ENCODE results near the gene CCDC38. TPM values are rescaled to one million over a fixed set of nuclear protein-coding genes. Genes with fewer than 3 reads are reported as not detected.

Gene CCDC38
- total and polyA plus RNA-seq, 4 experiments from 2014 or later: 0.09 to 1.0 (median 0.23) TPM; not detected in 1

GRCh38 chr12:95949477-95950206 lies 7.2 kb upstream of the CCDC38 start:
- Mint-ChIP-seq H3K9me3 (peaks cover 0 to 4% (median 0%) of the 10 kb centered on the region in 8 donors), H3K27ac (no peak overlapping the region), H3K36me3 (peaks cover 0 to 8% of the 10 kb centered on the region in 2 donors), H3K4me1 (no peaks in the 10 kb centered on the region), H3K27me3 (peaks cover 2 to 10% of the 10 kb centered on the region in 2 donors), H3K4me3 (no peak overlapping the region)
- Histone ChIP-seq H3K27me3 (ENCODE audit: insufficient read depth, low read length) (no peaks in the 10 kb centered on the region), H3K27ac (ENCODE audit: low read depth, low read length) (no peak overlapping the region), H3K4me3 (ENCODE audit: low read length in 2 of 2) (no peak overlapping the region), H3K36me3 (ENCODE audit: insufficient read depth, low read length) (no peaks in the 10 kb centered on the region), H3K9me3 (ENCODE audit: control insufficient read depth in 1 of 2, low read length in 2 of 2) (no peaks in the 10 kb centered on the region), H3K4me1 (ENCODE audit: insufficient read depth, low read length) (no peaks in the 10 kb centered on the region)
- DNase-seq: no peak
- POLR2A ChIA-PET (ENCODE audit: partially characterized antibody): interaction anchor here (0.7 kb wide), 1 partner anchor 81 kb away, joined by 4 read pairs; no protein-coding TSS in a partner anchor
- CTCF ChIA-PET (ENCODE audit: partially characterized antibody): interaction anchor here (2.0 kb wide), 1 partner anchor 49 kb away, joined by 7 read pairs; no protein-coding TSS in a partner anchor
- intact Hi-C loops (cut with micrococcal nuclease): no loop called here

DNA sequence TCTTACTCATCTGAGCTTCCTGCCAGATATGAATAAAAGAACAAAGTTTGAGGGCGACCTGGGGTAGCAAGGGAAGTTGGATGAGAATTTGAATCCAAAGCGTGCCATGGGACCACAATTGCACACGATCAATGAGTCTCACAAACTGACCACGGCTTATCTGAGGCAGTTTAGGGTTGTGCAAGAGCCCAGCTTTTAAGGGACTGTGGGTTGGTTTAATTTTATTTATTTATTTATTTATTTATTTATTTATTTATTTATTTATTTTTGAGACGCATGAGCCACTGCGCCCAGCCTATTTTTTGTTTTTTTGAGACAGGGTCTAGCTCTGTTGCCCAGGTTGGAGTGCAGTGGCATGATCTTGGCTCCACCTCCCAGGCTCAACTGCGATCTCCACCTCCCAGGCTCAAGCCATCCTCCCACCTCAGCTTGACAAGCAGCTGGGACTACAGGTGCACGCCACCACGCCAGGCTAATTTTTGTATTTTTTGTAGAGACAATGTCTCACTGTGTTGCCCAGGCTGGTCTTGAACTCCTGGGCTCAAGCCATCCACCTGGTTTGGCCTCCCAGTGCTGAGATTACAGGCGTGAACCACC lies 1.8 kb upstream of the CCDC38 start:
- Mint-ChIP-seq H3K27me3 (no peaks in the 10 kb centered on the region), H3K9me3 (no peaks in the 10 kb centered on the region), H3K4me1 (peaks cover 5 to 12% (median 7%) of the 10 kb centered on the region in 4 donors), H3K4me3 (peak overlapping the region; percentile 85 to 96 (median 94)), H3K27ac (peak overlapping the region in 1 of 7 donors; percentile 72), H3K36me3 (peaks cover 0 to 5% of the 10 kb centered on the region in 2 donors)
- Histone ChIP-seq H3K27me3 (ENCODE audit: insufficient read depth, low read length) (no peaks in the 10 kb centered on the region), H3K4me1 (ENCODE audit: insufficient read depth, low read length) (peaks cover 12% of the 10 kb centered on the region), H3K4me3 (ENCODE audit: low read length in 2 of 2) (no peak overlapping the region), H3K36me3 (ENCODE audit: insufficient read depth, low read length) (no peaks in the 10 kb centered on the region), H3K9me3 (ENCODE audit: control insufficient read depth in 1 of 2, low read length in 2 of 2) (no peaks in the 10 kb centered on the region), H3K27ac (ENCODE audit: low read depth, low read length) (no peak overlapping the region)
- DNase-seq: no peak
- intact Hi-C loops (cut with micrococcal nuclease): no loop called here
- CTCF ChIA-PET (ENCODE audit: partially characterized antibody): interaction anchor here (0.9 to 4.4 kb wide), 8 partner anchors 9 to 84 kb away, joined by 3 to 34 read pairs (median 4); no protein-coding TSS in a partner anchor
- POLR2A ChIA-PET (ENCODE audit: partially characterized antibody): interaction anchor here (1.3 to 3.4 kb wide), 4 partner anchors 11 to 470 kb away, joined by 3 to 21 read pairs (median 16); partner anchors contain the start of genes LTA4H and METAP2

DNA sequence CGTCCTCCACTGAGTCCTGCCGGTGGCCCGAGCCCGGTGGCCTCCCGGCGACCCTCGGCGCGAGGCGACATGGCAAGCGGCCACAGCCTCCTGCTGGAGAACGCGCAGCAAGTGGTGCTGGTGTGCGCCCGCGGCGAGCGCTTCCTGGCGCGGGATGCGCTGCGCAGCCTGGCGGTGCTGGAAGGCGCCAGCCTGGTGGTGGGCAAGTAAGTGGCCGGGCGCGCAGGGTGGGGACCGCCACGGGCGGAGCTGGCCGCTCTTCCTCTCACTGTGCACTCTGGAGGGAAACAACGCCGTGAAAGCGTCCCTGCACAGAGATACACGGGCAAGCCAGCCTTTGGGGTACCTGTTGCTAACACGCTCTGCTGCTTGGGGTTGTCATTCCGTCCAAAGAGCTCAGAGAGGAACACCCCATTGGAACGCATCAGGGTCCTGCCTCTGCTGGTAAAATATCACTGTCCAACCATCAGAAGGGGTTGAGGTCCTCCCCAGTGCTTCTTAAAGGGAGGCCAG lies 972 bp upstream of the CCDC38 start, which contains the start of gene AMDHD1:
AMDHD1 (plus strand) TSS at position 2 of the 513 bp plus-strand sequence; CDS start at position 70, 68 bp downstream.
- Mint-ChIP-seq H3K4me3 (peak within 1 kb of the TSS; percentile 92 to 97 (median 95)), H3K4me1 (peaks cover 5 to 12% (median 7%) of the 10 kb centered on the region in 4 donors), H3K27me3 (no peaks in the 10 kb centered on the region), H3K27ac (peak within 1 kb of the TSS; percentile 86 to 97 (median 93)), H3K9me3 (no peaks in the 10 kb centered on the region), H3K36me3 (peaks cover 0 to 5% of the 10 kb centered on the region in 2 donors)
- ChIA-PET POLR2A (ENCODE audit: partially characterized antibody) (interaction anchor here (0.7 to 3.4 kb wide), 11 partner anchors 9 to 963 kb away, joined by 3 to 21 read pairs (median 6); partner anchors contain the start of genes CDK17, LTA4H, METAP2 and NEDD1), CTCF (ENCODE audit: partially characterized antibody) (interaction anchor here (0.9 to 4.4 kb wide), 9 partner anchors 9 to 84 kb away, joined by 3 to 34 read pairs (median 5); partner anchors contain the start of gene HAL)
- H3K4me1 ChIP-seq (ENCODE audit: insufficient read depth, low read length): peaks cover 12% of the 10 kb centered on the region
- no peaks in the 10 kb centered on the region for H3K27me3 ChIP-seq (ENCODE audit: insufficient read depth, low read length)
- no peaks in the 10 kb centered on the region for H3K36me3 ChIP-seq (ENCODE audit: insufficient read depth, low read length)
- peak; percentile 58 to 70 (median 64) for DNase-seq
- H3K9me3 ChIP-seq (ENCODE audit: control insufficient read depth in 1 of 2, low read length in 2 of 2): no peaks in the 10 kb centered on the region
- intact Hi-C loops (cut with micrococcal nuclease): loop anchor here (1.0 to 2.0 kb wide), 5 partner anchors 25 to 963 kb away; partner anchors contain the start of genes FGD6, LTA4H, NEDD1 and SNRPF
- peak within 1 kb of the TSS; percentile 70 for H3K27ac ChIP-seq (ENCODE audit: low read depth, low read length)
- peak within 1 kb of the TSS; percentile 69 to 92 for H3K4me3 ChIP-seq (ENCODE audit: low read length in 2 of 2)

- POLR2A ChIA-PET (ENCODE audit: partially characterized antibody): interaction anchor here (0.8 to 3.4 kb wide), 10 partner anchors 10 to 964 kb away, joined by 3 to 21 read pairs (median 6); partner anchors contain the start of genes LTA4H, METAP2, NEDD1 and SNRPF
- H3K27me3 ChIP-seq (ENCODE audit: insufficient read depth, low read length): no peaks in the 10 kb centered on the region
- intact Hi-C loops (cut with micrococcal nuclease): loop anchor here (2.0 kb wide), 2 partner anchors 725 to 965 kb away; partner anchors contain the start of genes FGD6, NEDD1 and VEZT
Observed at GRCh38 chr12:95942101-95942523, 302 bp downstream of the CCDC38 start.

GRCh38 chr12:95940514-95940913 lies 1.9 kb downstream of the CCDC38 start:
- no peak for DNase-seq
- Mint-ChIP-seq H3K27me3 (no peaks in the 10 kb centered on the region), H3K4me3 (peak overlapping the region in 2 of 8 donors; percentile 4 to 48), H3K36me3 (peaks cover 0 to 5% of the 10 kb centered on the region in 2 donors), H3K9me3 (no peaks in the 10 kb centered on the region), H3K4me1 (peaks cover 5 to 12% (median 7%) of the 10 kb centered on the region in 4 donors), H3K27ac (peak overlapping the region in 2 of 7 donors; percentile 45 to 79)
- ChIA-PET POLR2A (ENCODE audit: partially characterized antibody) (no interaction called here), CTCF (ENCODE audit: partially characterized antibody) (interaction anchor here (0.6 to 2.7 kb wide), 2 partner anchors 22 to 518 kb away, joined by 4 to 13 read pairs; no protein-coding TSS in a partner anchor)
- Histone ChIP-seq H3K27me3 (ENCODE audit: insufficient read depth, low read length) (no peaks in the 10 kb centered on the region), H3K36me3 (ENCODE audit: insufficient read depth, low read length) (no peaks in the 10 kb centered on the region), H3K9me3 (ENCODE audit: control insufficient read depth in 1 of 2, low read length in 2 of 2) (no peaks in the 10 kb centered on the region), H3K4me1 (ENCODE audit: insufficient read depth, low read length) (peaks cover 12% of the 10 kb centered on the region), H3K4me3 (ENCODE audit: low read length in 2 of 2) (no peak overlapping the region), H3K27ac (ENCODE audit: low read depth, low read length) (no peak overlapping the region)
- intact Hi-C loops (cut with micrococcal nuclease): no loop called here

More at GRCh38 chr12:95942101-95942523, 302 bp downstream of the CCDC38 start:
- CTCF ChIA-PET (ENCODE audit: partially characterized antibody): interaction anchor here (0.8 to 4.4 kb wide), 5 partner anchors 9 to 94 kb away, joined by 3 to 34 read pairs (median 6); partner anchors contain the start of genes HAL and LTA4H
- peak overlapping the region; percentile 18 to 93 (median 87) for H3K27ac Mint-ChIP-seq
- no peaks in the 10 kb centered on the region for H3K27me3 Mint-ChIP-seq
- H3K27ac ChIP-seq (ENCODE audit: low read depth, low read length): peak overlapping the region; percentile 70
- peak in 2 of 5 donors; percentile 8 for DNase-seq
- no peaks in the 10 kb centered on the region for H3K9me3 Mint-ChIP-seq
- peak overlapping the region; percentile 92 to 97 (median 95) for H3K4me3 Mint-ChIP-seq
- H3K4me1 ChIP-seq (ENCODE audit: insufficient read depth, low read length): peaks cover 12% of the 10 kb centered on the region
- no peaks in the 10 kb centered on the region for H3K9me3 ChIP-seq (ENCODE audit: control insufficient read depth in 1 of 2, low read length in 2 of 2)
- peaks cover 0 to 5% of the 10 kb centered on the region in 2 donors for H3K36me3 Mint-ChIP-seq
- peaks cover 5 to 12% (median 7%) of the 10 kb centered on the region in 4 donors for H3K4me1 Mint-ChIP-seq
- H3K36me3 ChIP-seq (ENCODE audit: insufficient read depth, low read length): no peaks in the 10 kb centered on the region
- H3K4me3 ChIP-seq (ENCODE audit: low read length in 2 of 2): peak overlapping the region; percentile 69 to 92

DNA sequence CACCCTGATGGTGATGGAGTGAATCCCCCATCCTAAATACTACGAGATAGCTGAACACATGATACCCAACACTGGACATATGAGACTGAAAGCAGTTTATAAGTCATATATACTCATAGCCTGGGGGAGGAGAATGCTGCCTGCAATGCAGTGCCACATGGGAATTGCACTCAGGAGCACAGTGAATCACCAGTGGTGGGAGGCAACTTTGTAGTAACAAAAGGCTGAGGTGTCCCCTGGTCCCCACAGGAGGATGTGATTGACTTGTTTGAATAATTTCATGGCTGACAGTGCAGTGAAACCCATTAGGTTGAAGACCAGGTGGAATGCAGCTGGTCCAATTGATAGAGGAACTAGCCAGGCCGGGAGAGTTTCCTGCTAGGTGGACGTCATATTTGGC lies 20.2 kb downstream of the CCDC38 start:
- POLR2A ChIA-PET (ENCODE audit: partially characterized antibody): no interaction called here
- DNase-seq: no peak
- no peak overlapping the region for H3K4me3 ChIP-seq (ENCODE audit: low read length in 2 of 2)
- Mint-ChIP-seq H3K27me3 (no peaks in the 10 kb centered on the region), H3K4me3 (no peak overlapping the region), H3K36me3 (no peaks in the 10 kb centered on the region), H3K4me1 (no peaks in the 10 kb centered on the region), H3K9me3 (peaks cover 0 to 14% (median 0%) of the 10 kb centered on the region in 8 donors), H3K27ac (no peak overlapping the region)
- no peaks in the 10 kb centered on the region for H3K4me1 ChIP-seq (ENCODE audit: insufficient read depth, low read length)
- H3K36me3 ChIP-seq (ENCODE audit: insufficient read depth, low read length): no peaks in the 10 kb centered on the region
- no peaks in the 10 kb centered on the region for H3K9me3 ChIP-seq (ENCODE audit: control insufficient read depth in 1 of 2, low read length in 2 of 2)
- CTCF ChIA-PET (ENCODE audit: partially characterized antibody): interaction anchor here (1.3 to 2.8 kb wide), 3 partner anchors 19 to 76 kb away, joined by 3 to 15 read pairs (median 4); partner anchors contain the start of gene AMDHD1
- H3K27ac ChIP-seq (ENCODE audit: low read depth, low read length): no peak overlapping the region
- no peaks in the 10 kb centered on the region for H3K27me3 ChIP-seq (ENCODE audit: insufficient read depth, low read length)
- intact Hi-C loops (cut with micrococcal nuclease): no loop called here
